Ectodermal cell (in vitro differentiated cells): ENCODE measurements around the gene OR10H4.
"Not testable (repeated sequence)": the region's sequence is repeated elsewhere in the genome, so short reads cannot be mapped to it uniquely, and the experiment has no call there.

Experiments used
- H3K27ac ChIP-seq: 2 replicates; pipeline ENCODE4 v1.7.0; 2013; ENCODE audit warnings: mild to moderate bottlenecking, low read depth, low read length; ENCODE audit not compliant: insufficient read depth, poor library complexity, severe bottlenecking
- H3K27me3 ChIP-seq: 2 replicates; pipeline ENCODE4 v1.7.0; 2013; ENCODE audit warnings: mild to moderate bottlenecking, low read length; ENCODE audit not compliant: insufficient read depth, control insufficient read depth, poor library complexity, severe bottlenecking
- H3K36me3 ChIP-seq: one replicate; pipeline ENCODE4 v1.7.0; 2013; ENCODE audit warnings: low read length; ENCODE audit not compliant: control insufficient read depth, insufficient read depth
- H3K4me1 ChIP-seq: one replicate; pipeline ENCODE4 v1.7.0; 2013; ENCODE audit warnings: low read length; ENCODE audit not compliant: control insufficient read depth, insufficient read depth
- H3K4me3 ChIP-seq: 2 replicates; pipeline ENCODE4 v1.7.0; 2013; ENCODE audit warnings: low read depth, low read length, control low read depth; ENCODE audit not compliant: insufficient read depth
- H3K9me3 ChIP-seq: 2 replicates; pipeline ENCODE4 v1.7.0; 2013; ENCODE audit warnings: mild to moderate bottlenecking, low read length, moderate library complexity; ENCODE audit not compliant: control insufficient read depth
- WGBS, 2 experiments: methylation state at CpG; one replicate each; pipeline ENCODE4 v1.1.7; 2013; ENCODE audit warnings: missing lambda C conversion rate in 2 of 2; 5-methylcytosine and 5-hydroxymethylcytosine counted together

The OR10H4 gene

GRCh38 chr19:15976836-15977689 is 28.3 kb downstream of the OR10H4 start:
- Histone ChIP-seq H3K36me3 (no peaks in the 10 kb centered on the region), H3K27me3 (no peaks in the 10 kb centered on the region), H3K4me3 (no peak overlapping the region), H3K9me3 (peaks cover 8% of the 10 kb centered on the region), H3K27ac (no peak overlapping the region), H3K4me1 (no peaks in the 10 kb centered on the region)
- WGBS, 2 experiments: 38% methylated on average over 10 of the region's 10 CpGs

- H3K36me3 ChIP-seq: no peaks in the 10 kb centered on the region
- no peaks in the 10 kb centered on the region for H3K4me1 ChIP-seq
- H3K27ac ChIP-seq: no peak overlapping the region
- H3K9me3 ChIP-seq: peaks cover 8% of the 10 kb centered on the region
- WGBS, 2 experiments: 45 to 53% methylated on average over 7 of the region's 7 CpGs
- no peaks in the 10 kb centered on the region for H3K27me3 ChIP-seq
- no peak overlapping the region for H3K4me3 ChIP-seq
Measured at GRCh38 chr19:15977690-15978089, 28.9 kb downstream of the OR10H4 start.

DNA sequence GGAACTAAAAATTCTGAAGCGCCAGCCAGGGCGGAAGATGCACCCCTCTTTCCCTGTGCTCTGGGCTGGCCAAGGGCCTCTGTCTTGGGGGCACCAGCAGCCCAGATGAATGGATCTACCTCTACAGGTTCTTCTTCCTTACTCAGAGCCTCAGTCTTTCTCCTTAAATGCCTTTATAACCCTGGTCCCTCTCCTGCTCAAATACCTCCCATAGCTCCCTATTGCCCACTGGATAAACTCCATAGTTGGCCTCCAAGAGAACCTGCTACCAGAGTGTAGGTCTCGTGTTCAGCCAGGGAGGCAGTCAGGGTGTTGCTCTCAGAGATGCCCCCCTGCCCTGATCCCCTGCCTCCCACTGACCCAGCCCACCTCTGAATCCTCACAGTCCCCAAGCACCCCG is 30.5 kb downstream of the OR10H4 start:
- H3K27ac ChIP-seq: no peak overlapping the region
- 69 to 70% methylated on average over 4 of the region's 4 CpGs for WGBS, 2 experiments
- H3K27me3 ChIP-seq: no peaks in the 10 kb centered on the region
- no peak overlapping the region for H3K4me3 ChIP-seq
- no peaks in the 10 kb centered on the region for H3K4me1 ChIP-seq
- H3K36me3 ChIP-seq: no peaks in the 10 kb centered on the region
- H3K9me3 ChIP-seq: peaks cover 12% of the 10 kb centered on the region

- WGBS, 2 experiments: 75 to 76% methylated on average over 6 of the region's 6 CpGs
- not testable (repeated sequence) for H3K4me1 ChIP-seq
- H3K9me3 ChIP-seq: peaks cover 19% of the 10 kb centered on the region
Measured at GRCh38 chr19:15985831-15986230, 37.0 kb downstream of the OR10H4 start.

GRCh38 chr19:15986701-15987100 is 37.9 kb downstream of the OR10H4 start:
- no peaks in the 10 kb centered on the region for H3K27me3 ChIP-seq
- whole genome bisulfite sequencing, 2 experiments: 64 to 70% methylated on average over 1 to 2 of the region's 2 CpGs
- no peaks in the 10 kb centered on the region for H3K4me1 ChIP-seq
- H3K36me3 ChIP-seq: no peaks in the 10 kb centered on the region
- peaks cover 16% of the 10 kb centered on the region for H3K9me3 ChIP-seq
- H3K4me3 ChIP-seq: no peak overlapping the region
- no peak overlapping the region for H3K27ac ChIP-seq

More at GRCh38 chr19:15985831-15986230, 37.0 kb downstream of the OR10H4 start:
- not testable (repeated sequence) for H3K4me3 ChIP-seq, H3K27ac ChIP-seq, H3K36me3 ChIP-seq, H3K27me3 ChIP-seq

DNA sequence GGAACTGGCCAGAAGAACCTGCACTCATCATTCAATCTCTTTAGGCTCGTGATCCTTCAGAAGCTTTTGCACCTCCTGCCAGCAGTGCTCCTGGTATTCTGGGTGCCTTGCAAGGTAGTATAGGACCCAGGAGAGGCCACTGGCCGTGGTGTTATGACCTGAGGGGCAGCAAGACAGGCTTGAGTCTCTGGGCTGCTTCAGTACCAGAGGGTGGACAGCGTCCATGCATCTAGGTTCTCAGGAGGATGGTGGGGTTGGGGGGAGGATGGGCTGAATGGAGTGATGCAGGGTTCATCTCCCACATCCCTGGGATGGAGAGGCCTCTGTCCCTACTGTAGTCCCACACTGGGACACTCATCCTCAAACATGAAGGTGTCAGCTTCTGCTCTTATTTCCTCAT is 41.1 kb downstream of the OR10H4 start:
- H3K4me3 ChIP-seq: no peak overlapping the region
- 43 to 48% methylated on average over 3 of the region's 3 CpGs for WGBS, 2 experiments
- no peak overlapping the region for H3K27ac ChIP-seq
- no peaks in the 10 kb centered on the region for H3K27me3 ChIP-seq
- H3K4me1 ChIP-seq: no peaks in the 10 kb centered on the region
- no peaks in the 10 kb centered on the region for H3K36me3 ChIP-seq
- peaks cover 12% of the 10 kb centered on the region for H3K9me3 ChIP-seq

- H3K4me1 ChIP-seq: no peaks in the 10 kb centered on the region
Measured at GRCh38 chr19:15991602-15992001, 42.8 kb downstream of the OR10H4 start.

GRCh38 chr19:15992014-15992413 is 43.2 kb downstream of the OR10H4 start:
- Histone ChIP-seq H3K36me3 (no peaks in the 10 kb centered on the region), H3K27me3 (no peaks in the 10 kb centered on the region), H3K27ac (no peak overlapping the region), H3K9me3 (peaks cover 8% of the 10 kb centered on the region), H3K4me3 (no peak overlapping the region), H3K4me1 (no peaks in the 10 kb centered on the region)
- 61 to 63% methylated on average over 5 of the region's 5 CpGs for WGBS, 2 experiments

More at GRCh38 chr19:15991602-15992001, 42.8 kb downstream of the OR10H4 start:
- Histone ChIP-seq H3K27ac (no peak overlapping the region), H3K27me3 (no peaks in the 10 kb centered on the region), H3K9me3 (peaks cover 8% of the 10 kb centered on the region), H3K36me3 (no peaks in the 10 kb centered on the region), H3K4me3 (no peak overlapping the region)

- H3K4me3 ChIP-seq: no peak overlapping the region
- WGBS, 2 experiments: 52 to 53% methylated on average over 6 of the region's 6 CpGs
- no peaks in the 10 kb centered on the region for H3K4me1 ChIP-seq
- no peaks in the 10 kb centered on the region for H3K36me3 ChIP-seq
- H3K27me3 ChIP-seq: no peaks in the 10 kb centered on the region
- H3K9me3 ChIP-seq: peaks cover 2% of the 10 kb centered on the region
- H3K27ac ChIP-seq: no peak overlapping the region
Measured at GRCh38 chr19:15995536-15995935, 46.7 kb downstream of the OR10H4 start.

- peaks cover 3% of the 10 kb centered on the region for H3K9me3 ChIP-seq
- no peaks in the 10 kb centered on the region for H3K27me3 ChIP-seq
- no peaks in the 10 kb centered on the region for H3K36me3 ChIP-seq
- no peak overlapping the region for H3K4me3 ChIP-seq
- WGBS, 2 experiments: 46 to 51% methylated on average over 4 of the region's 4 CpGs
- H3K27ac ChIP-seq: no peak overlapping the region
- no peaks in the 10 kb centered on the region for H3K4me1 ChIP-seq
Measured at GRCh38 chr19:15998166-15998565, 49.4 kb downstream of the OR10H4 start.
